ENCODE data around the gene DNLZ.

- TF ChIP-seq CTCF (IDR thresholded peaks at IDR 0.05) (no peak), POLR2A (IDR thresholded peaks at IDR 0.05) (no peak)
These were observed 37.3 kb downstream of the DNLZ start for GRCh38 chr9:136326061-136326760.
